ENCODE measurements around the gene SYNE2. TPM values are rescaled to one million over a fixed set of nuclear protein-coding genes. Genes with fewer than 3 reads are reported as not detected.

Gene SYNE2
- total RNA-seq, 2 experiments from 2014 or later, result 69.3 to 143 TPM

GRCh38 chr14:64217308-64217707 lies 364.5 kb downstream of the SYNE2 start:
- H3K36me3 Mint-ChIP-seq, result peaks cover 36% of the 10 kb centered on the region
- DNase-seq, result no peak
- H3K27me3 Mint-ChIP-seq, result no peaks in the 10 kb centered on the region
- H3K9me3 Mint-ChIP-seq (ENCODE audit: low read depth), result no peaks in the 10 kb centered on the region
- no peak for ATAC-seq
- CTCF ChIA-PET, result no interaction called here
- H3K4me3 Mint-ChIP-seq, result no peak overlapping the region
- no peak overlapping the region for H3K27ac Mint-ChIP-seq
- peaks cover 5% of the 10 kb centered on the region for H3K4me1 Mint-ChIP-seq

- H3K27me3 Mint-ChIP-seq, result no peaks in the 10 kb centered on the region
- no peak overlapping the region for H3K4me3 Mint-ChIP-seq
- no peaks in the 10 kb centered on the region for H3K9me3 Mint-ChIP-seq (ENCODE audit: low read depth)
- no peak overlapping the region for H3K27ac Mint-ChIP-seq
- DNase-seq (no peak), ATAC-seq (no peak)
- peaks cover 38% of the 10 kb centered on the region for H3K36me3 Mint-ChIP-seq
- CTCF ChIA-PET, result no interaction called here
- H3K4me1 Mint-ChIP-seq, result peaks cover 5% of the 10 kb centered on the region
Measured at GRCh38 chr14:64217834-64218233, 365.0 kb downstream of the SYNE2 start.

GRCh38 chr14:64218344-64219240 lies 365.8 kb downstream of the SYNE2 start:
- no peaks in the 10 kb centered on the region for H3K27me3 Mint-ChIP-seq
- peaks cover 39% of the 10 kb centered on the region for H3K36me3 Mint-ChIP-seq
- no peak overlapping the region for H3K27ac Mint-ChIP-seq
- no peaks in the 10 kb centered on the region for H3K9me3 Mint-ChIP-seq (ENCODE audit: low read depth)
- H3K4me1 Mint-ChIP-seq, result peaks cover 5% of the 10 kb centered on the region
- H3K4me3 Mint-ChIP-seq, result no peak overlapping the region
- DNase-seq, result no peak
- CTCF ChIA-PET, result interaction anchor here (0.6 to 0.8 kb wide), 2 partner anchors 89 to 179 kb away, joined by 3 to 4 read pairs; no protein-coding TSS in a partner anchor
- ATAC-seq, result no peak

GRCh38 chr14:64220056-64220455 lies 367.3 kb downstream of the SYNE2 start:
- no peaks in the 10 kb centered on the region for H3K9me3 Mint-ChIP-seq (ENCODE audit: low read depth)
- CTCF ChIA-PET, result no interaction called here
- no peaks in the 10 kb centered on the region for H3K27me3 Mint-ChIP-seq
- peaks cover 5% of the 10 kb centered on the region for H3K4me1 Mint-ChIP-seq
- H3K27ac Mint-ChIP-seq, result no peak overlapping the region
- peaks cover 39% of the 10 kb centered on the region for H3K36me3 Mint-ChIP-seq
- DNase-seq, result no peak
- ATAC-seq, result no peak
- H3K4me3 Mint-ChIP-seq, result no peak overlapping the region

GRCh38 chr14:64220466-64220865 lies 367.7 kb downstream of the SYNE2 start:
- DNase-seq (no peak), ATAC-seq (no peak)
- Mint-ChIP-seq H3K9me3 (ENCODE audit: low read depth) (no peaks in the 10 kb centered on the region), H3K27ac (no peak overlapping the region), H3K4me1 (peaks cover 5% of the 10 kb centered on the region), H3K27me3 (no peaks in the 10 kb centered on the region), H3K36me3 (peaks cover 35% of the 10 kb centered on the region), H3K4me3 (no peak overlapping the region)
- CTCF ChIA-PET, result interaction anchor here (0.6 kb wide), 1 partner anchor 187 kb away, joined by 3 read pairs; no protein-coding TSS in a partner anchor

GRCh38 chr14:64221391-64222003 lies 368.7 kb downstream of the SYNE2 start:
- Mint-ChIP-seq H3K4me3 (no peak overlapping the region), H3K27ac (no peak overlapping the region), H3K27me3 (no peaks in the 10 kb centered on the region), H3K9me3 (ENCODE audit: low read depth) (no peaks in the 10 kb centered on the region), H3K36me3 (peaks cover 26% of the 10 kb centered on the region), H3K4me1 (peaks cover 5% of the 10 kb centered on the region)
- CTCF ChIA-PET, result no interaction called here
- DNase-seq (no peak), ATAC-seq (no peak)

DNA sequence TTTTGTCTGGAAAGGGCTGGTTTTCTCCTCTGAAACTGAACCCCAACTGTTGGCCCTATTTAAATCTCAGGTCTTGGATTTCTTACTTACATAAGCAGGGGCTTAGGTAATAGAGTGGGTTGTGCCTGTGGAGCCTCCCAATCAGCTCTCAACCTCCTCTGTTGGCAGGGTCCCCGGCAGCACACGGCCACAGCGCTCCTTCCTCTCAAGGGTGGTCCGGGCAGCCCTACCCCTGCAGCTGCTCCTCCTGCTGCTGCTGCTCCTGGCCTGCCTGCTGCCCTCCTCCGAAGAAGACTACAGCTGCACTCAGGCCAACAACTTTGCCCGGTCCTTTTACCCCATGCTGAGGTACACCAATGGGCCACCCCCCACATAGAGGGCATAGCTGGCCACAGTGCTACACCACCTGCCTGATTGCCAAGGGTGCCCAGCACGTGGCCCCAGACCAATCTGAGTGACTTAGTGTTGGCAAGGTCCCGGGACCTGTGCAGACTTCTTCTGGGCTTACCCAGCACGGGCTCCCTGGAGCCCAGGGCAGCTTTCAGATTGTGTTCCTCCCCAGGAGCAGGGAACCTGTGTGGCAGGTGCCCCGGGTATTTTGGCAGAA lies 372.4 kb downstream of the SYNE2 start:
- no peaks in the 10 kb centered on the region for H3K27me3 Mint-ChIP-seq
- no peak for ATAC-seq
- no peak overlapping the region for H3K27ac Mint-ChIP-seq
- no peak for DNase-seq
- H3K9me3 Mint-ChIP-seq (ENCODE audit: low read depth), result no peaks in the 10 kb centered on the region
- H3K36me3 Mint-ChIP-seq, result peaks cover 15% of the 10 kb centered on the region
- H3K4me3 Mint-ChIP-seq, result no peak overlapping the region
- H3K4me1 Mint-ChIP-seq, result no peaks in the 10 kb centered on the region
- CTCF ChIA-PET, result no interaction called here

- Mint-ChIP-seq H3K36me3 (peaks cover 12% of the 10 kb centered on the region), H3K4me3 (no peak overlapping the region), H3K9me3 (ENCODE audit: low read depth) (no peaks in the 10 kb centered on the region), H3K27ac (no peak overlapping the region), H3K4me1 (peaks cover 10% of the 10 kb centered on the region), H3K27me3 (no peaks in the 10 kb centered on the region)
- CTCF ChIA-PET, result interaction anchor here (1.3 kb wide), 1 partner anchor 23 kb away, joined by 3 read pairs; no protein-coding TSS in a partner anchor
- no peak for DNase-seq
- ATAC-seq, result no peak
Measured at GRCh38 chr14:64227856-64228255, 375.1 kb downstream of the SYNE2 start.

DNA sequence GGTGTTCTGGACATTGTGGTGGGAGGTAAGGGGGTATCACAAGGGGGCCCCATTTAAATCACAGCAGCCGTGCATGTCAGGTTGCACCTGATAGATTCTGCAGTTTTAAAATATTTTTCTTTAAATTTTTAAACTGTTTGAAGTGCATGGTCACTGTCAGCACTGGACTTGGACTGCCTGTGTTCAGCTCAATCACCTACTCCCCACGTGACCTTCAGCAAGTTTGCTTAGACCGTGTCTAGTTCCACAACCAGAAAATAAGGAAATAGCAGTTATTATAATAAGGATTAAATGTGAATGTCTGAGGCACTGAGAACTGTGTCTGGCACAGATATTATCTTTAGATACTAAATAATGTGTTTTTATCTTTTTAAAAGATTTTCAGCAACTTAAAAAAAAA lies 376.7 kb downstream of the SYNE2 start:
- ATAC-seq (no peak), DNase-seq (no peak)
- CTCF ChIA-PET, result interaction anchor here (0.6 to 1.2 kb wide), 2 partner anchors 36 to 167 kb away, joined by 3 read pairs; no protein-coding TSS in a partner anchor
- no peak overlapping the region for H3K27ac Mint-ChIP-seq
- peaks cover 4% of the 10 kb centered on the region for H3K36me3 Mint-ChIP-seq
- no peak overlapping the region for H3K4me3 Mint-ChIP-seq
- no peaks in the 10 kb centered on the region for H3K9me3 Mint-ChIP-seq (ENCODE audit: low read depth)
- H3K4me1 Mint-ChIP-seq, result peaks cover 15% of the 10 kb centered on the region
- no peaks in the 10 kb centered on the region for H3K27me3 Mint-ChIP-seq

DNA sequence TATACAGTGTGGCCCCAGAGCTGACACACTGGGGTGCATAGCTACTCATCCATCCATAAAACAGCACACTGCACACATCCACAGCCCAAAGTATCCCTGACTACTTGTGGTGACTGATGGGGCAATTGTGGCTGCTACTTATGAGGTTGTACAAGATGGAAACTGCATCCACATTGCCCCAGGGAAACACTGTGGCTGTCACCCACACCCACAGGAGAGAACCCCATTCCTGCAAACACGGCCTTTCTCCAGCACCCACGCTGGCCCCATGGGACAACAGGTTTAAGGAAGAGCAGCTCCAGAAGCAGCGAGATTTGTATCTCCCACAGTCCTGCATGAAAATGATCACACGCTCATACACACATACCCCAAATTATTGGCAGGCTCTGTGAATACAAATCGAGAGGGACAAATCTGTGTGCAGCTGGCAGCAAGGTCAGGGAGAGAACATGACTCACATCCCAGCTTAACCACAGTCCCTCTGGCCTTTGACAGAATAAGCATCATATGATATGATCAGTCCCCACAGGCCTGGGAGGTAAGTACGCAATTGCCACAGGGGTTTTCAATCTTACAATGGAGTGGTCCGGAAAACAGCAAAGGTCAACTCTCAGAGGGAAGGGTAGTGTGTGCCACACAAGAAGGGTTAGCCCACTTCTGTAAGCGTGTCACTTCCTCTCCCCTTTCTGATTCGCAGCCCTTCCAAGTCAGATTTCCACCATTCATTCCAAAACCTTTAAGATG lies 379.5 kb downstream of the SYNE2 start:
- Mint-ChIP-seq H3K27me3 (peaks cover under 1% of the 10 kb centered on the region), H3K4me3 (no peak overlapping the region), H3K36me3 (peaks cover 4% of the 10 kb centered on the region), H3K27ac (no peak overlapping the region), H3K4me1 (peaks cover 15% of the 10 kb centered on the region), H3K9me3 (ENCODE audit: low read depth) (no peaks in the 10 kb centered on the region)
- ATAC-seq (peak; percentile 70), DNase-seq (peak; percentile 54)
- CTCF ChIA-PET, result no interaction called here

GRCh38 chr14:64232944-64233343 lies 380.1 kb downstream of the SYNE2 start:
- Mint-ChIP-seq H3K27me3 (peaks cover 2% of the 10 kb centered on the region), H3K4me1 (peaks cover 15% of the 10 kb centered on the region), H3K4me3 (no peak overlapping the region), H3K27ac (no peak overlapping the region), H3K36me3 (peaks cover 4% of the 10 kb centered on the region), H3K9me3 (ENCODE audit: low read depth) (no peaks in the 10 kb centered on the region)
- CTCF ChIA-PET, result no interaction called here
- DNase-seq (no peak), ATAC-seq (no peak)

DNA sequence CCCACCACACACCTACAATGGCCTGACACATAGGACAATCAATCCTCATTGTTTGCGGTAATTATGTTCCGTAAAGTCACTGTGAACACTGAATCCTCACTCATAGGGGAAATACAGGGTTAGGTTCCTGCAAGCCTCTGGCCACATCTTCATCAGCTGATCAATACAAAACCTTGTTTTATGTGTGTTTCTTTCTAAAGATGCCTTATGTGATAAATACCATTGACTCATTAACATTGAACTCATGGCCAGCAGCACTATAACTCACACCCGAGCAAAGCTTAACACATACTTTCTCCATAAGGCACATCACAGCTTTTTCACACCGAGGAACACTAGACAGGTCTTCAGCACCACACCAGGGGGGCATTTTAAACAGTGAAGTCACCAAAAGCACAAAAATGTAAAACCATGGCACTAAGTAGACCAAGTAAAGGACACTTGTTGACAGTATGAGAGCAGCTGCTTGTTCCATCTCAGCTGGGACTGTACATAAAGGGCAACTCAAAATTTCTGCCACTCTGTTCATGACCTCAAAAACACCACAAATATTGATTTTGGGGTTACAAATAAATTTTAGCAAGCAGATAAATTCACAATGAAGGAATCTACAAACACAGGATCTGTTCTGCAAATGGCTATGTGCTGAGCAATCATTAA lies 380.9 kb downstream of the SYNE2 start:
- H3K27ac Mint-ChIP-seq, result no peak overlapping the region
- H3K9me3 Mint-ChIP-seq (ENCODE audit: low read depth), result no peaks in the 10 kb centered on the region
- ATAC-seq (no peak), DNase-seq (no peak)
- peaks cover 15% of the 10 kb centered on the region for H3K4me1 Mint-ChIP-seq
- CTCF ChIA-PET, result interaction anchor here (1.2 kb wide), 1 partner anchor 68 kb away, joined by 3 read pairs; no protein-coding TSS in a partner anchor
- peaks cover 2% of the 10 kb centered on the region for H3K27me3 Mint-ChIP-seq
- H3K4me3 Mint-ChIP-seq, result no peak overlapping the region
- H3K36me3 Mint-ChIP-seq, result peaks cover 3% of the 10 kb centered on the region
